AG04450 (cell line): ENCODE data around the gene HORMAD2. TPM values are rescaled to one million over a fixed set of nuclear protein-coding genes. Genes with fewer than 3 reads are reported as not detected.

Experiments used
- CTCF ChIA-PET: fragments of 300-600, 350-600 bp; formaldehyde crosslinking; extraction: SDS; loops from one replicate; lab custom pipeline; 2022; ENCODE audit warnings: antibody characterized with exemption, inconsistent platforms; lab: Charles Lee
- POLR2A ChIA-PET: fragments of 350-600 bp; formaldehyde crosslinking; extraction: SDS; loops from one replicate; lab custom pipeline; 2021; ENCODE audit warnings: antibody characterized with exemption, inconsistent platforms; lab: Yijun Ruan, JAX
- DNase-seq: peaks from one replicate; pipeline ENCODE4 v3.0.0-alpha.2; 2011; ENCODE audit warnings: low read depth, low spot score
- H3K27ac ChIP-seq: one replicate; pipeline ENCODE4 v1.5.1; 2012; ENCODE audit warnings: low read depth, low read length, control low read depth
- H3K27me3 ChIP-seq: one replicate; pipeline ENCODE4 v1.6.0; 2012; ENCODE audit warnings: low read length; ENCODE audit not compliant: control insufficient read depth, insufficient read depth
- H3K4me3 ChIP-seq: 2 replicates; pipeline ENCODE4 v1.5.1; 2011; ENCODE audit warnings: mild to moderate bottlenecking, low read depth, low read length, control low read depth
- H3K9me3 ChIP-seq: 2 replicates; pipeline ENCODE4 v1.5.1; 2012; ENCODE audit warnings: low read length; ENCODE audit not compliant: control insufficient read depth, insufficient read depth
- polyA plus RNA-seq: library from polyadenylated mRNA; depleted of rRNA; stranded (reverse); fragments of >200 nt; gene quantifications from 2 replicates; pipeline ENCODE4 v1.2.3, GENCODE V29; 2011
- TF ChIP-seq, protein P1 (sequence below): IDR thresholded peaks from 2 replicates; pipeline ENCODE4 v1.5.1; 2011; ENCODE audit warnings: low read depth, low read length, control low read depth, inconsistent platforms

Gene HORMAD2
- polyA plus RNA-seq, 1 experiment: not detected

DNA sequence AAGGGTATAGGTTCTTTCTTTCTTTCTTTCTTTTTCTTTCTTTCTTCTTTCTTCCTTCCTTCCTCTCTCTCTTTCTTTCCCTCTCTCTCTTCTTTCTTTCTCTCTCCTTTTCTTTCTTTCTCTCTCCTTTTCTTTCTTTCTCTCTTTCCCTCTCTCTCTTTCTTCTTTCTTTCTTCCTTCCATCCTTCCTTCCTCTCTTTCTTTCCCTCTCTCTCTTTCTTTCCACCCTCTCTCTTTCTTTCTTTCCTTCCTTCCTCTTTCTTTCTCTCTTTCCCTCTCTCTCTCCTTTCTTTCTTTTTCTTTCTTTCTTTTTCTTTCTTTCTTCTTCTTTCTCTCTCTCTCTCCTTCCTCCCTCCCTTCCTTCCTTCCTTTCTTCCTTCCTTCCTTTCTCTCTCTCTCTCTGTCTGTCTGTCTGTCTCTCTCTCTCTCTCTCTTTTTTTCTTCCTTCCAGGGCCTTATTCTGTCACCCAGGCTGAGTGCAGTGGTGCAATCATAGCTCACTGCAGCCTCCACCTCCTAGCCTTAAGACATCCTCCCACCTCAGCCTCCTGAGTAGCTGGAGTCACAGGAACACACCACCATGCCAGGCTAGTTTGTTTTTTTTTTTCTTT is 139.5 kb downstream of the HORMAD2 start:
- Histone ChIP-seq H3K27ac (no peak overlapping the region), H3K27me3 (no peaks in the 10 kb centered on the region), H3K9me3 (no peaks in the 10 kb centered on the region; the same call in 1 of the 2 replicates), H3K4me3 (no peak overlapping the region)
- no peak for DNase-seq
- CTCF ChIA-PET: no interaction called here
- POLR2A ChIA-PET: no interaction called here
- TF ChIP-seq, protein P1, sequence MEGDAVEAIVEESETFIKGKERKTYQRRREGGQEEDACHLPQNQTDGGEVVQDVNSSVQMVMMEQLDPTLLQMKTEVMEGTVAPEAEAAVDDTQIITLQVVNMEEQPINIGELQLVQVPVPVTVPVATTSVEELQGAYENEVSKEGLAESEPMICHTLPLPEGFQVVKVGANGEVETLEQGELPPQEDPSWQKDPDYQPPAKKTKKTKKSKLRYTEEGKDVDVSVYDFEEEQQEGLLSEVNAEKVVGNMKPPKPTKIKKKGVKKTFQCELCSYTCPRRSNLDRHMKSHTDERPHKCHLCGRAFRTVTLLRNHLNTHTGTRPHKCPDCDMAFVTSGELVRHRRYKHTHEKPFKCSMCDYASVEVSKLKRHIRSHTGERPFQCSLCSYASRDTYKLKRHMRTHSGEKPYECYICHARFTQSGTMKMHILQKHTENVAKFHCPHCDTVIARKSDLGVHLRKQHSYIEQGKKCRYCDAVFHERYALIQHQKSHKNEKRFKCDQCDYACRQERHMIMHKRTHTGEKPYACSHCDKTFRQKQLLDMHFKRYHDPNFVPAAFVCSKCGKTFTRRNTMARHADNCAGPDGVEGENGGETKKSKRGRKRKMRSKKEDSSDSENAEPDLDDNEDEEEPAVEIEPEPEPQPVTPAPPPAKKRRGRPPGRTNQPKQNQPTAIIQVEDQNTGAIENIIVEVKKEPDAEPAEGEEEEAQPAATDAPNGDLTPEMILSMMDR: no peak

DNA sequence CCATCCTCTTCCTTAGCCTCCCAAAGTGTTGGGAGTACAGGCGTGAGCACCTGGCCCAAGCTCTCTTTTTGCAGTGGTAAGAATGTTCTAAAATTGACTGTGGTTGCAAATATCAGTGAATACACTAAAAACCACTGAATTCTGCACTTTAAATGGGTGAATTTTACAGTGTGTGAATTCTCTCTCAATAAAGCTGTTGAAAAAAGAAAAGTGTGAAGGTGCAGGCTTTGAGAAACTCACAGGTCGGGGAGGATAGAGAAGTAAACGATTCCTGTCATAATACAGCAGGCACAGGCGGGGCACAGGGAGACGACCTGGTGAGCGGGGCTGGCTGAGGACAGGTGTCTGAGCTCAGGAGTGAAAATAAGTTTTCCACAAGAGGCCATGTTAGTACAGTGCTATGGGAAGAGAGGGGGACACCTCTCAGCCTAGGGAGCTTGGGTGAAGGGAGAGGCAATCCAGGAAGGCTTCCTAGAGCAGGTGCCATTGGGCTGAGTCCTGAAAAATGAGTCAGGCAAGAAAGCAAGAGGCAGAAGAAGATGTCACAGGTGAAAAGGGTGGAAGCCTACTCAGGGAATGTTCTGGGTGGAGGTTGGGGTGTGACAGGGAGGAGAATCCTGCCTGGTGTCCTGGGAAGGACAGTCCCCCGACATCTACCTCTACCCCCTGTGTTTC is 140.2 kb downstream of the HORMAD2 start:
- ChIA-PET POLR2A (no interaction called here), CTCF (no interaction called here)
- H3K27me3 ChIP-seq: no peaks in the 10 kb centered on the region
- no peak overlapping the region for H3K4me3 ChIP-seq
- peaks cover 4% of the 10 kb centered on the region for H3K9me3 ChIP-seq
- TF ChIP-seq, protein P1: no peak
- H3K27ac ChIP-seq: no peak overlapping the region
- DNase-seq: no peak

DNA sequence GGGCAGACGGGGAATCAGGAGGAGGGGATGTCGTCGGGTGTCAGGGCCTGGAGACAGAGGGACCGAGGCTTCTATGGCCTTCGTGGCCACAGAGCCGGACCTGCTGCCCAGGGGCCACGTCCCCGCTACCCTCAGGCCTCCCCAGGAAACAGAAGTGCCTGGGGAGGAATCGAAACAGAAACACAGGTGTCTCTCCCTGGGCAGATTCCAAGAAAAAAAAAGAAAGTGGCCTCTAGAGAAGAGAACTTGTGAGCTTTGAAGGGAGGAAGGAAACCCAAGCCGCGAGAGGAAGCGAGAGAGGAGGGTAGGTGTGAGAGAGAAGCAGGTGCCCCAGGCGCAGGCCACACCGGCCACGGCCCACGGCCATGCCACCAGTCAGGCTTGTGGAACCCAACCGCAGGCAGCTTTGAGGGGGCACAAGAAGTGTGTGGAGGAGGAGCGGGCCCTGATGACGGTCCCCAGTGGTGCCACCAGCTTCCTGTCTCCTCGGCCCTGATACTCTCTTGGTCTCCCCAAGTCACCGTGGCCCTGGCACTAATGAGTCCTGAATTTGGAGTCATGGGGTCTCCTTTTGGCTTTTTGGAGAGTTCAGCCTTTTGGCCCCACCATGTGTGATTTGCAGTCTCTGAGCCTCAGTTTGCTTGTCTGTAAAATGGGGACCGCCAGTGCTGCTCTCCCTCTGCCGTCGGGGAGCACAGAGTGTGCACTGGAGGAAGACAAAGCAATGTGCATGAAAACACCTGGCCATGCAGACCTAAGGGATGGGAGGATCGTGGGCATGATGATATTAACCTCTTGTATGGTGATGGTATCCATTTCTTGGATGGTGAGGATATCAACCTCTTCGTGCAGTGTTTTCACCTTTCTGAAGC is 141.1 kb downstream of the HORMAD2 start:
- POLR2A ChIA-PET: no interaction called here
- TF ChIP-seq, protein P1: no peak

DNA sequence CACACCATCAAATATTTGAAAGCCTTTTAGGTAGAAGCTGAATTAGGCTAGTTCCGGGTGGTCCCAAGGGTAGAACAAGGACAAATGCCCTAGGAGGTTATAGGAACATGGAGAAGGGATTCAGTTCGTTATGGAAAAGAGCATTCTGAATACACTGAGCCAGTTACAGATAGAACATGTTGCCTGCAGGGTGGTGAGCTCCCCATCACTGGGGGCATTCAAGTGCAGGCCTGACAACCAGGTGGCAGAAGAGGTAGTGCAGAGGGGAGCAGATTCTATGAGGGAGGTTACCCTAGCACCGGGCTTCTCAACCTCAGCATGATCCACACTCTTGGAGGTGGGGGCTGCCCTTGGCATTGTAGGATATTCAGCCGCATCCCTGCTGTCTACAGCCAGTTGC is 142.1 kb downstream of the HORMAD2 start:
- ChIA-PET CTCF (no interaction called here), POLR2A (no interaction called here)
- no peak for DNase-seq
- no peak overlapping the region for H3K4me3 ChIP-seq
- no peaks in the 10 kb centered on the region for H3K27me3 ChIP-seq
- TF ChIP-seq, protein P1: no peak
- H3K27ac ChIP-seq: no peak overlapping the region
- H3K9me3 ChIP-seq: peaks cover 8% of the 10 kb centered on the region

More for the DNA sequence above, 141.1 kb downstream of the HORMAD2 start:
- no peaks in the 10 kb centered on the region for H3K27me3 ChIP-seq
- peaks cover 8% of the 10 kb centered on the region for H3K9me3 ChIP-seq
- CTCF ChIA-PET: no interaction called here
- no peak overlapping the region for H3K27ac ChIP-seq
- H3K4me3 ChIP-seq: no peak overlapping the region
- DNase-seq: no peak
